HK-2 (cell line): ENCODE measurements around the gene CSNK2B.

ENCODE experiments used
- DNase-seq: peaks from one replicate; pipeline ENCODE4 v3.0.0-alpha.2; 2018; ENCODE audit not compliant: unreplicated experiment

CSNK2B gene

DNA sequence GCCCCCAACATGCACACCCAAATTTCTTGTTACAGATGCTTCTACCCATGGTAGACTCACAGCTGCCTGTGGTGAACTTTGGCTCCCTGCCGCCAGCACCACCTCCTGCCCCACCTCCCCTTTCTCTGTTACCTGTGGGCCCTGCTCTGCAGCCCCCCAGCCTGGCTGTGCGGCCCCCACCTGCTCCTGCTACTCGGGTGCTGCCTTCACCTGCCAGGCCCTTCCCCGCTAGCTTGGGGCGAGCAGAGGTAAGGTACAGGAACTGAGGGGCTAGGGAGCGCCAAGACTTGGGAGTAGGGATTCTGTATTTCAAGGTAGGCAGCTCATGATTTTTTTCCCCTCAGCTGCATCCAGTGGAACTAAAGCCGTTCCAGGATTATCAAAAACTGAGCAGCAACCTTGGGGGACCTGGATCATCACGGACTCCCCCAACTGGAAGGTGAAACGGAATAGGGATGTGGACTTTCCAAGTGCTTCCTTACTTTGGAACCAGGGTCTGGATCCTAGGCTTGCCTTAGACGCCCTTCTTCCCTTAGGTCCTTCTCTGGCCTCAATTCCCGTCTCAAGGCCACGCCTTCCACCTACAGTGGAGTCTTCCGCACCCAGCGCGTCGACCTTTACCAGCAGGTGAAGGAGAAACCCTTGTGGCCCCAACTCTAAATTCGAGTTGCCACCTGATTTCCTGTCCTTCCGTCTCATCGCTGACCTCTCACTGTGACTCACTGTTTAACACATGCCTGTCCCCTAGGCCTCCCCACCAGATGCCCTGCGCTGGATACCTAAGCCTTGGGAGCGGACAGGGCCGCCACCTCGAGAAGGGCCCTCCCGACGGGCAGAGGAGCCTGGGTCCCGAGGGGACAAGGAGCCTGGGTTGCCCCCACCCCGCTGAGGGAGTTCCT lies 28.9 kb upstream of the CSNK2B start:
- no peak for DNase-seq

DNA sequence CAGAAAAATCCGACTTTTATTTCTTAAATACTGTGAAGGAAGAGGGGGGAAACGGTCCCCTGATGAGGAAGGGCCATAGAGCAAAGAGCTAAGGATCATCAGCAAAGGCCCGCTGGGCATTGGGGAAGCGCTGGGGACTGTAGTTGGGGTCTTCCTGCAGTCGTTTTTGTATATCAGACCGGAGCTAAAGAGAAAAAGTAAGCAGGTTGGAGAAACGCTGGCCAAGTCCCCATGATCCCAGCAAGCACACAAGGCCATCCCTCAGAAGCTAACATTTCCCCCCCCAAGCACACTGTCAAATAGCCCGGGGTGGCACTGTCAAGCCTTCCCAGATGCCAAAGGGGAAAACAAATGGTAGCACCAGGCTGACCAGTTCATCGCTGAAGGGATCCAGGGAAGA lies 26.8 kb upstream of the CSNK2B start:
- no peak for DNase-seq

DNA sequence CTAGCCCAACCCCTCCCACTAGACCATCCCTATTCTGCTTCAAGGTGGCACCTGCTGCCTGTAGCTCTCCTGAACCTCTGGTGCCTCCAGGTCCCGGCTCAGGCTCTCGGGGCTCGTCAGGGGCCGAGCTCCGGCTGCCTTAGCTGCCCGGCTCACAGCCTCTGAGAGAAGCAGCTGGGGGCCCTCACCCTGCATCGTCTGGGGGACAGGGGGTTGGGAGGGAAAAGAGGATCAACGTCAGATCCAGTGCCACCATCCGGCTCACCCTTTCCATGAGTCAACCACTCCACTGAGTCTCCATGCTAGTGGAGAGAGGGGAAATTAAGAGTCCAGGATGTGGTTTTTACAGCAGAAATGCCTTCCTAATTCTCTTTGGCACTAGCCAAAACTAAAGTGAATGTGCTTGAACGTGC lies 26.4 kb upstream of the CSNK2B start:
- DNase-seq = no peak

DNA sequence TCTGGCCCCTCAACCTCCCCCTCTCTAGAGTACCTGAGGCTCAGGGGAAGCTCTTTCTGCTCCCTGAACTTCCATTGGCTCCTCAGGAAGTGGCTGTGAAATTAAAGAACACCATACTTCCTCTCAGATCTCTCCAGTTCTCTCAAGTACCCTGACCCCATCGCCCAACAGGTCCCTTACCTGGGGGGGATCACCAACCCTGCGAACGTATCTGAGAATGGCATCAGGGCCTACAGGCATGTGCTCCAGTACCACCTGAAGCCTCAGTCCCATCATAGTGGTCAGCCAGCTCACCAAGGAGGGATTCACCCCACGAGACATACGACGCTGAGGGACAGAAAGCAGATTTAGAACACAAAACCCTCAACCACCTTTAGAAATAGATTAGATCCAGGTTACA lies 25.3 kb upstream of the CSNK2B start:
- DNase-seq = no peak

DNA sequence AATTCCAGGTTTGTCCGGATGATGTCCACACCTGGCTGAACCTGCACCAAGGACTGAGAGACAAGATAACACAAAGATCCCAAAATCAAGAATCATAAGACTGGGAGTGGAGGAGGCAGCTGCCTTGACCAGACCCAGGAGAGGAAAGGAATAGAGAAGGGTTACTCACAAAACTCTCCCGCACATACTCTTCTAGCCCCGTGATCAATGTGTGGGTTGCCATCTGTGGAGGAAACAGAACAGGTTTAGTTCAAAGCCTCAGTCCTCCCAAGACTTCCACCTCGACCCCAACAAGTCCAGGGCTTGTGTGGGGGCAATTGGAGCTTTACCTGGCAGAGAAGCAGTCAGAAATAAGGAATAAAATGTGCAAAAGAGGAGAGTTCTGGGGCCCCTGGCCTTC lies 24.5 kb upstream of the CSNK2B start:
- DNase-seq = no peak

DNA sequence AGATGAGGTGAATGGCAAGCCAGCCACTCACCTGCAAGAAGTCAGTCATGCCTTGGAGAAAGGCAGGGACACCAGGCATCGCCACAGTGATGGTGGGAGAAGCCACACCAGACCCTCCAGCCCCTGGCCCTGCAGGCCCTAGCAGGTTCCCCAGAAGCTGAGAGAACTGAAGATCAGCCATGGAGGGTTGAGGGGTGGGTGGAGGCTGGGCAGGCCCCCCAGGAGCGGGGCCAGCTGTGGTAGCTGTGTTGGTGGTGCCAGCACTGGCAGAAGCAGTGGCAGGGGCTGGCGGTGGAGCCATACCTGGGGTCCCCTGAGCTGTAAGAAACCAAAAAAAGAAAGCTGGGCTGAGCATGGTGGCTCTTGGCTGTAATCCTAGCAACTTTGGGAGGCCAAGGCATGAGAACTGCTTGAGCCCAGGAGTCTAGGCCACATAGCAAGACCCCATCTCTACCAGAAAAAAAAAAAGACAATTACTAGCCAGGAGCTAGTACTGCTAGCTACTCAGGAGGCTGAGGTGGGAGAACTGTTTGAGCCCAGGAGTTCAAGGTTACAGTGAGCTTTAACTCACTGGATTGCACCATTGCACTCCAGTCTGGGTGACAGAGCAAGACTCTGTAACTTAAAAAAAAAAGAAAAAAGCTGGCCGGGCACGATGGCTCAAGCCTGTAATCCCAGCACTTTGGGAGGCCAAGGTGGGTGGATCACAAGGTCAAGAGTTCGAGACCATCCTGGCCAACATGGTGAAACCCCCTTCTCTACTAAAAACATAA lies 22.9 kb upstream of the CSNK2B start:
- DNase-seq = no peak

DNA sequence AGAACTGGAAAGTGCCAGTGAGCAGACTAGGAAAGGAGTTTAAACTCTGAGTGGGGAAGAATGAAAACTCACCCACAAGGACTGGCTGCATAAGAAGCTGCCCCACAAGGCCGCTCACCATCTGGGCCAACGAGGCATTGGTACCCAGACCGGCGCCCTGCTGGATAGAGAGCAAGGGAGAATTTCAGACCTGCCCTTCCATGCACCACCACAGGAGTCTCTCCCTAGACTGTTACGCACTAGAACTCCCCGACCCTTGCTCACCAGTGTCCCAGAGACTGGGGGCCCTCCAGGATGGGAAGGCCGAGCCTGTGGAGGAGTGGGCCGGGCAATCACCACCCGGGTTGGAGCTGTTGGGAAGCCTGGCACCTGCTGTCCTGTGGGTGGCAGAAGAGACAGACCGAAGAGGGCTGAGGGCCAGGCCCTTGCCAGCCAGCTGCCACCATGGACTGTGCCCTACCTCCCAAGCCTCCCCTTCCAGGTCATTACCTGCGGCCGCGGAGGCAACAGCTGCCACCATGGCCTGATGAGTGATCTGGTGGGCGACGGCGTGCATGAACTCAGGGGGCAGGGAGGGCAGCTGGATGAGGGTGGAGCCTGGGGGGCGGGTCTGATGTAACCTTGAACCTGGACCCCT lies 21.9 kb upstream of the CSNK2B start:
- no peak for DNase-seq

DNA sequence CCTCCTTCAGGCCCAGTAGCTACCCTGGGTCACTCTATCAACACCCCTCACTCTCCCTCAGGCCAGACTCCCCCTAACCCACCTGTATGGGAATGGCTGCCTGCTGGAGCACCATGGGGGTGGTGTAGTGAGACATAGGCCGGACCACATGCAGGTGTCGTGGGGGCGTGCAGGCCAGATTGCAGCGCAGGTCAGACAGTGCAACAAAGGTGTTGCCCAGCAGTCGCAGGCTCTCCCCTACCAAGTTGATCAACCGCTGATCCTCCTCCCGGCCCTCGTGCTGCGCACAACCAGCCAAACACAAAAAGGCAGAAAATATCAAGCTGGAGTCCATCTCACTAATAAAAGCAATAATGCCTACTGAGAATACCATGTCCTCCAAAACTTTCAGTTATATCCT lies 20.6 kb upstream of the CSNK2B start:
- no peak for DNase-seq

DNA sequence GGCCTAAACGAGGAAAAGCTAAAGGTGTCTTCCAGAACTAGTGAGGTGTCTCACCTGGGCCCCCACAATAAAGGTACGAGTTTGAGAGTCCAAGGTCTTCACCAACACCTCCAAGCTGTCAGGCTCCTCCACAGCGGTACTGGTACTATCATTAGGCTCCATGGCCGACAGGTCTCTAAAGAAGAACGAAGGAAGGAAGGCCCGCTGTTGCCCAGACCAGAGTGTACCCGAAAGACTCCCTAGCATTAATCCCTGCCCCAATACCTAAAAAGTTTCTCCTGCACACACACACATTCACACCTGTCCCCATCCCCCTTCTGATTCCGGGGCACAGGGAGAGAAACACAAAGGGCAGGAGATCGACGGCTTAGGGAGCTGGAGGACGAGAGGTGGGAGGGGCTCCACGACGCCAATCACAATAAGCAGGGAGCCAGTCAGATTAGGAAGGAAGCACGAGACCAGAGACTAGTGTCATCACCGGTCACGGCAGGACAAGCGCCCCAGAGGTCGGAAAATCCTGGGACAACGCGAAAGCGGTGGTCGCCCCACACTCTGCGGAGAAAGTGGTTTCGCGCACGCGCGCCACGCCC lies 14.2 kb upstream of the CSNK2B start:
- no peak for DNase-seq

DNA sequence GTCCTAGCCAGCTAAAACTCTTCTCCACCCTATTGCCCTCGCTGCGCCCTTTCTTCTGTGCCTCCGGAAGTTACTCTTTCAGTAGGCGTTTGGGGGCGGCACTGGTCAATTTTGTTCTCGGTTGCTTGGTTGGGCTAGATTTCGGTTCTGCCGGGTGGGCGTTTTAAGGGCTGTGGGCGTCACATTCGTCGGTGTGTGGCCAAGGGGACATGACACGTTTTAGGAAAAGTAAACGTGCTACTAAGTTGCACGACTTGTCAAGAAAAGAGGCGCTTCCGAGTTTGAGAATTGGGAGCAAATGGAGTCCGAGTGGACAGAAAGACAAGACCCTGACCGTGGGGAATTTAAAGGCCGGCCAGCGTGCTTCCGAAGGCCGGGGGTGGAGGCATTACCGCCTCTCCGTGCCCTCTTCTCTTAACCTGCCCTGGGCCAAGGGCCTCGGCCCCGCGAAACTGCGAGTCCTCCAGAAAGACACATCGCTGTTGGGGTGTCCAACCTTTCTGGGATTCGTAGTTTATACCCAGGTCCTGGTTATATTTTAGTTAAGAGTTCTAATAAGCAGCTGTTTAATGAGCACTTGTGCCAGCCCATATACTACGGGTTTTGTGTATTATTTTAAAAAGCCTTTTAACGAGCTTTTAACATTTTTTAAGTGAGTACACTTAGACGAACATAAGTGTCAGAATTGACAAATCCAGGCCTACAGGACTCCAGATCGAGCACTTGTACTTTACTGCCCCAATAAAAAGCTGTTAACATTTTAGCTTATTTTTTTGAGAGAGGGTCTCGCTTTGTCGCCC lies 12.8 kb upstream of the CSNK2B start:
- peak; percentile 89 for DNase-seq

DNA sequence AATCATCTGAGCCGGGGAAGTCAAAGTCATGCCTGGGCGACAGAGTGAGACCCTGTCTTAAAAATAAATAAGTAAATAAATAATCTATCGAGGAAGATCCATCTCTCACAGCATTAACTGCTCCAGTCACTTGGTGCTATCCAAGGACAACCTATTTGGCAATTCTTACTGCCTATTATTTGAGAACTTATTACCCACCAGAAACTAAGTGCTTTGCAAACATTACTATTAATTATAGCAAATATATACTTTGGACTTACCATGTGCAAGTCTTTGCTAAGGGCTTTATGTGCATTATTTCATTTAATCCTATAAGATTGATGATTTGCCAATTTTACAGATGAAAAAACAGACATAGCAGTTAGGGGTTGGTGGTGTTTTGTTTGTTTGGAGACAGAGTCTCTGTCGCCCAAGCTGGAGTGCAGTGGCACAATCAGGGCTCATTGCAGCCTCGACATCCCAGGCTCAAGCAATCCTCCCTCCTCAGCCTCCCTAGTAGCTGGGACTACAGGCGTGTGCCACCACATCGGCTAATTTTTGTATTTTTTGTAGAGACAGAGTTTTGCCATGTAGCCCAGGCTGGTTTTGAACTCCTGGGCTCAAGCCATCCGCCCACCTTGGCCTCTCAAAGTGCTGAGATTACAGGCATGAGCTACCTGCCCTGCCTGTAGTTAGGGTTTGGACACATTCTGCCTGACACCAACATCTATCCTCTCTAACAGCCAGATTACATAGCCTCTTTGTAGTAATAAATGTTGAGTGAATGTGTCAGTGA lies 11.1 kb upstream of the CSNK2B start:
- no peak for DNase-seq

DNA sequence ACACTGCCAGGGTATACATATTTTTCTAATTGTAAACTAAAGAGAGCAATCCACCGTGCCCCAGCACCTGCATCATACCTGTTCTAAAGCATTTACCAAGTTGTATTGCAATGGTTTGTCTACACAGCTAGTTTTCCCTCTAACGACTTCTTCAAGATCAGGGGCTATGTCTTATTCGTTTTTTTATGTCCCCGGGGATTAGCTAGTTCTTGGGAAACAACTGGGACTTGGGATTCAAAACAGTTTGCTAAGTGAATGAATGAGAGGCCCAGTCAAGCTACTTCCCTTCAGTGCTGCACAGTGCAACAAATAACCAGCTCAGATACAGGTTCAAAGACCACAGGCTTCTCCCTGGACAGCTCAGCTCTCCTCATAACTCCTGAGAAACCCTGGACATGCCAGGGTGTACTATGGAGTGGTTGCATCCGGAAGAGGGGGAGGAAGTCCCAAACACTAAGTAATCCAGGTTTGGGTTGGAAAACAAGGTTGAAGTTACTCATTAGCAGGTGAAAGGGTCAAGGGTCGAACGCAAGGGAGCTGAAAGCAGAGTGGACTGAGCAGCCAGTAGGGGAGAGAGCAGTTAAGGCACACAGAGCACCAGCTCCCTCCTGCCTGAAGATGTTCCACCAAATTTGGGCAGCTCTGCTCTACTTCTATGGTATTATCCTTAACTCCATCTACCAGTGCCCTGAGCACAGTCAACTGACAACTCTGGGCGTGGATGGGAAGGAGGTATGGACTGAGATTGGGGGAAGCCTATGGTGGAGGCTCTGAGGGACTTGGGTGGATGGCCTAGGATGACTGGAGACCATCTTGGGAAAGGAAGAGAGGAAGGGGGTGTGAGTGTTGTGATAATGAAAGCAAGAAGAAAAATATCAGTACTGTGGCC lies 10.3 kb upstream of the CSNK2B start, which contains the start of gene APOM:
Gene APOM (plus strand): TSS at position 546 of the 889 bp plus-strand sequence. CDS start 73 bp downstream, at position 619.
- DNase-seq = no peak

DNA sequence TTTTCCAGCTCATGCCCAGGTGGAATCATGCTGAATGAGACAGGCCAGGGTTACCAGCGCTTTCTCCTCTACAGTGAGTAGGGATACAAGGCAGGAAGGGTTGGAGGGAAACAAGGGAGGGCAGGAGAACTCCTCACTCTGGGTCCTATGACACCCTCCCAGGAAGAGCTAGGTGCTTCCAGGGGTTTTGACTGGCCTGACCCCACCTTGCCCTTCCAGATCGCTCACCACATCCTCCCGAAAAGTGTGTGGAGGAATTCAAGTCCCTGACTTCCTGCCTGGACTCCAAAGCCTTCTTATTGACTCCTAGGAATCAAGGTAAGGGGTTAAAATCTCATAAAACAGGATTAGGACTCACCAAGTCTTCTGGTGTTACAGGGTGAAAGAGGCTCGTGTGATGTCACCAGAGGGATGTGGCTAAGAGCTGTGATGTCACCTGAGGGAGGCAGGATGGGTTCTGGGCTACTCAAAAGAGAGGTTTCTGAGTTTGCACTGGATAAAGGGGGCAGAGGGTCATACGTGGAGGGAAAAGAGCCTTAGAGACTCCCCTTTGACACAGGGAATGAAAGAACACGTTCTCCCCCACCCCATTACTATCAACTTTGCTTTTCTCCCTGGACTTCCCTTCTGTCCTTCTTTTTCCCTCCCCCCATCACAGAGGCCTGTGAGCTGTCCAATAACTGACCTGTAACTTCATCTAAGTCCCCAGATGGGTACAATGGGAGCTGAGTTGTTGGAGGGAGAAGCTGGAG lies 8.3 kb upstream of the CSNK2B start:
- no peak for DNase-seq

DNA sequence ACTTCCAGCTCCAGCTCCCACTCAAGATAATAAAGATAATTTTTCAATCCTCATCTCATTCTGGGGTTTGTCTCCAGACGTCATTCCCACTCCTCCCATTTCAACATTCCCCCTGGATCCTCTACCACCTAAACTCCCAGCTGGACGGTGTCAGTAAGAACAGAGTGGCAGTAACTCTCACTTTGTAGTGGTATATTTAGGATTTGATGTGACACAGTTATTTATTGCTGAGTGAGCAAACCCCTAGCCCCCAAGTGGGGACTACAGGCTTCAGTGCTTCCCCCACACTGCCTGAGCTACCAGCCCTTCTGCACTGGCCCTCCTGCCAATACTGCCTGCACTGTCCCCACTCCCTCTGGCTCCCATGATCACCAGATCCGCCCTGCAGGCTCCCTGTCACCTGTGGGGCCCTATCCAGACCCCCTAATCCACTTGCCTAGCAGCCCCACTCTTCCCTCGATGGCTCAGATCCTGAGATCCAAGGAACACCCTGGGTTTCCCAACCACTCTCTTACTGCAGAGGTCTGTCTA lies 7.7 kb upstream of the CSNK2B start:
- no peak for DNase-seq

DNA sequence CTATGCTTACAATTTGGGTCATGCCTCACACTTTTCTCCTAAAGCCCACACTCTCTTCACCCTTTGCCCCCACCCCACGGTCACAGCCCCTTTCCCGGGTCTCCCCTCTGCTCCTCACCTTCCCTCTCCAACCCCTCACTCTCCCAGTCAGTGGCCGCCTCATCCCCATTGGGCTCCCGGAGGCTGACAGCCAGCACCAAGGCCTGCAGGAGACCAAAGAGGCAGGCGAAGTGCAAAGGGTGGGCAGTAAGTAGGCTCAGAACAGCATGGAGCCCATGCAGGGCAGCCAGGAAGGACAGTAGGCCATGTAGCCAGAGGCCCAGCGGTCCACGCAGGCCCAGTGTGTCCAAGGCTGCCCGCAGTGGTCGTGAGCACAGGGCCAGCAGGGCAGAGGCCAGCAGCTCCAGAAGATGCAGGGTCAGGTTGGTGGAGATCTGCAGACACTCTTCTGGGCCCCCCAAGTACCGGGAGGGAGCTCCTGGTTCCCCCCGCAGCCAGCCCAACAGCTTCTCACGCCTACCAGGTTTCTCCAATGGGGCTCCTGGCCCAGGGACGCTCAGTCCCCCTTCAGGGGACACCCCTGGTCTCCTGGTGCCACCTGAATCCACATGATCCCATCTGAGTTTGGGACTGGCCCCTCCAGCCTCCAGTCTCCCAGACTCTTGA lies 6.8 kb upstream of the CSNK2B start:
- DNase-seq = no peak

DNA sequence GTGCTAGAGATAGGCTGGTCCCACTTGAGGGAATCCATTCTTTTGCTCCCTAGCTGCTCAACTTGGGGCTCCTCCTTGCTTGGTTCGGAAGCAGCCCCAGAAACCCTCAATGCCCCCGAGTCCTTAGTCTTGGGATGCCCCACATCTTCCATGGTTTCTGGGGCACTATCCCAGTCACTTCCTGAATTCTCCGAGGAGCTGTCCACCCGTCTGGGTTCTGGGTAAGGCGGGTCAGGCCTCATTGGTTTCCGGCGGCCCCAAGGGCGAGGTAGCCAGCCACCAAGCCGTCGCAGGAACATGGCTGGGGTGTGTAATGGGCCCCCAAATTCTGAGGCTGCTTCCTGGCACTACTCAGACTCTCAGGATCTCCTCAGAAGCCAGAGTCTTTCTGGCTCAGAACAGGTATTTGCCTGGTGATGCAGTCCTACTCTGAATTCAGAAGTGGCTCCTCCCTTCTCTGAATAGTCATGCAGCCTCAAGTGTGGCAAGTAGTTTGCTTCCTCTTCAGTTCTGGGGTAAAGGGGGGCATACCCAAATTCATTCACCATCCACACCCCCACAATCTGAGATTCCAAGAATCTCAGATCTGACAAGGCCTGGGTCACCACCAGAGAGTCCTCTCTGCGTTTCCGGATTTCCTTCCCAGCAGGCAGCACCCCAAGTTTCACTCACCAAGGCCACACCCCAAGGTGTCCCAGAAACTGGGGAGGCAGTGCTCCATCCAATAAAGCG lies 6.1 kb upstream of the CSNK2B start:
- DNase-seq = no peak
